Measurements from ENCODE around the gene MATR3.
A peak's percentile ranks its signal among the peaks of the same experiment; 100 is the strongest.

The MATR3 gene

GRCh38 chr5:139275536-139275935 is 18.0 kb upstream of the MATR3 start:
- TF ChIP-seq POLR2A (IDR thresholded peaks at IDR 0.05; ENCODE audit: low read depth, low read length) (no peak), TAF1 (IDR thresholded peaks at IDR 0.05; ENCODE audit: borderline replicate concordance, low read depth, low read length) (no peak), POLR2AphosphoS5 (IDR thresholded peaks at IDR 0.05; ENCODE audit: low read depth, low read length) (no peak)
- FAIRE-seq: no peak
- DNase-seq (ENCODE audit: insufficient read length): no peak

DNA sequence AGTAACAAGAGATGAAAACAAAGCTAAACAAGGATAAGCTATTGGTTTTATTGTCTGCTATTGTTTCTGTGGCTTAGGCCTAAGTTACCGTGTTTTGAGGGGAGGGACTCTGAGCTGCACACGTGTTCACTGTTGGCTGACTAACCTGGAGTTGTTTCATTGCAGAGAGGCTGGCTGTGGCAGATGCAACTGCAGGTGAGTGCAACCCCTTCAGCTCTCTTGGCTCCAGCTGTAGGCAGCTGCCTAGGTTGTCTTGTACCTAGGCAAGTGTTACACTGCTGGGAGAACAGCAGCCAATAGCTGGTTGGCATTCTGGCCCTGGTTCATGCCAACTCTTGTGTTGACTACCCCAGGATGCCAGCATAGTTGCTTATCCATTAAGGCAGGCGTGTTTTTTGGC is 17.6 kb upstream of the MATR3 start:
- DNase-seq (ENCODE audit: insufficient read length): no peak
- peak; percentile 61 for FAIRE-seq
- TF ChIP-seq TAF1 (IDR thresholded peaks at IDR 0.05; ENCODE audit: borderline replicate concordance, low read depth, low read length) (no peak), POLR2A (IDR thresholded peaks at IDR 0.05; ENCODE audit: low read depth, low read length) (no peak), POLR2AphosphoS5 (IDR thresholded peaks at IDR 0.05; ENCODE audit: low read depth, low read length) (0 out of 2 replicates have a peak, but pooled peaks have one; percentile 39)

GRCh38 chr5:139276426-139276825 is 17.1 kb upstream of the MATR3 start:
- no peak for FAIRE-seq
- no peak for TF ChIP-seq TAF1 (IDR thresholded peaks at IDR 0.05; ENCODE audit: borderline replicate concordance, low read depth, low read length)
- TF ChIP-seq POLR2A (IDR thresholded peaks at IDR 0.05; ENCODE audit: low read depth, low read length): no peak
- TF ChIP-seq POLR2AphosphoS5 (IDR thresholded peaks at IDR 0.05; ENCODE audit: low read depth, low read length): no peak

GRCh38 chr5:139277171-139277570 is 16.4 kb upstream of the MATR3 start:
- 0 out of 2 replicates have a peak, but pooled peaks have one; percentile 20 for TF ChIP-seq POLR2A (IDR thresholded peaks at IDR 0.05; ENCODE audit: low read depth, low read length)
- no peak for TF ChIP-seq TAF1 (IDR thresholded peaks at IDR 0.05; ENCODE audit: borderline replicate concordance, low read depth, low read length)
- FAIRE-seq (no peak), DNase-seq (ENCODE audit: insufficient read length) (no peak)

More at GRCh38 chr5:139276426-139276825, 17.1 kb upstream of the MATR3 start:
- DNase-seq (ENCODE audit: insufficient read length): no peak

- FAIRE-seq (peak; percentile 33), DNase-seq (ENCODE audit: insufficient read length) (no peak)
- TF ChIP-seq TAF1 (IDR thresholded peaks at IDR 0.05; ENCODE audit: borderline replicate concordance, low read depth, low read length) (no peak), POLR2AphosphoS5 (IDR thresholded peaks at IDR 0.05; ENCODE audit: low read depth, low read length) (peak; percentile 45; the same call in 1 of the 2 replicates), POLR2A (IDR thresholded peaks at IDR 0.05; ENCODE audit: low read depth, low read length) (peak; percentile 29; the same call in 1 of the 2 replicates)
Measured at GRCh38 chr5:139278540-139279274, 14.8 kb upstream of the MATR3 start.

DNA sequence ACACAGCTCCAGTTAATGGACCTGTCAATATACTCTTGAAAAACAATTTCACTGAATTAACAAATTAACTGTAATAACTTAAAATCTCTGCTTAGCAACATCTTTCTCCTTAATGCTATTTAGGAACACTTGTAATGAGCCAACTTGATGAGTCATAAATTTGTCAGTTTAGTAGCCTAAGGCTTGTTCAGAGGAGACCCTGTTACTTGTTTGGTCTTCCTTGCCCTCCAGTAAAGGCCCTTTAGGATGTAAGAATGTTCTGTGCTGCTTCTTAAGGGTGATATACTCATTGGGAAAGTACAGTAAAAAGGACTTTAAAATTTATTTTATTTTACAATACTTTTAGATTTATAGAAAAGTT is 11.4 kb upstream of the MATR3 start:
- FAIRE-seq (no peak), DNase-seq (ENCODE audit: insufficient read length) (no peak)

DNA sequence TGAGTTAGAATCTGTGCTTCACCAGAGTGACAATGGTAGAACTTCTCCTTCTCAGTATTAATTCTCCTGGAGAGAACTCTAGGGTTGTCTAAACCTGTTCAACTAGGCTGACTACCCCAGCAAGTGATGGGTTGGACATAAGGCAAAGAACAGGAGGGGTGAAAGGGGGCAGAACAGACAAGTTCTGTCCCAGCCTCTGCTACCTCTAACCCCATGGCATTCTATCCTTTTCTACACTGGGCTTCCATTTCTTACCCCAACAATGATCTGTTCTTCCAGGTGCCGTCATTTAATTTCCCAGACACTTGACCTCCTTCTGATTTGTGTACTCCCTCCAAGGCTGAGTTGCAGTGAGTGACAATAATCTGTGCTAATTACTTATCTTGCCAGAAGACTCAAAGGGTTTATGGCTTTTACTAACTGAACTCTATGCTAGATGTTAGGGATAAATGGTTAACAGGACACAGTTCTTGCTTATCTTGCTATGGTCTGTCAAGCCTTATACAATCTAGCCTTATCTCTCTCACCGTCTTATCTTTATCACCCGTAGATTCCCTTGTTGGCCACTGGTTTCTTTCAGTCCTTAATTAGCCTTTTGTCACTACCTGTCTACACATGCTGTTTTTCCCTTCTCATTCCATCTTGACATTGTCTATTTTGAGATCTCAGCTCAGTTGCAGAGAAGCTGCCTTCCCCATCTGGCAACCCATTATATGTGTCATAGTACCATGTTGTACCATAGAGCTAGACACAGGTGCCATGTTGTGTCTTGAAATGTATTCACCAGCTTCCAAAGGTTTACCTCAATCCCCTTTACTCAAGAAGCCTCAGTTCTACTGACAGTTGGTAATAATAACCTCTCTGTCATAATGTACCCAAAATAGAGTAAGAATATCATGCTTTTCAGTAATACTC is 10.0 kb upstream of the MATR3 start:
- FAIRE-seq: no peak

More for the DNA sequence above, 11.4 kb upstream of the MATR3 start:
- TF ChIP-seq POLR2A (IDR thresholded peaks at IDR 0.05; ENCODE audit: low read depth, low read length): no peak
- no peak for TF ChIP-seq POLR2AphosphoS5 (IDR thresholded peaks at IDR 0.05; ENCODE audit: low read depth, low read length)
- no peak for TF ChIP-seq TAF1 (IDR thresholded peaks at IDR 0.05; ENCODE audit: borderline replicate concordance, low read depth, low read length)

DNA sequence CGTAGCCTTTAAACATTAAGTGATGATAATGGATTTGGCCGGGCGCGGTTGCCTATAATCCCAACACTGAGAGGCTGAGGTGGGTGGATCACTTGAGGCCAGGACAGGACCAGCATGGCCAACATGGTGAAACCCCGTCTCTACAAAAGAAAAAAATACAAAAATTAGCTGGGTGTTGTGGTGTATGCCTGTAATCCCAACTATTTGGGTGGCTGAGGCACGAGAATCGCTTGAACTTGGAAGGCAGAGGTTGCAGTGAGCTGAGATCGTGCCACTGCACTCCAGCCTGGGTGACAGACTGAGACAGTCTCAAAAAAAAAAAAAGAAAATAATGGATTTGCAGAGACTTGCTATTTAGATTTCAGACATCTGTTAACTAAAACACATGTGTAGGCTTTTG is 9.2 kb upstream of the MATR3 start:
- no peak for FAIRE-seq
- DNase-seq (ENCODE audit: insufficient read length): no peak
- no peak for TF ChIP-seq TAF1 (IDR thresholded peaks at IDR 0.05; ENCODE audit: borderline replicate concordance, low read depth, low read length)
- TF ChIP-seq POLR2A (IDR thresholded peaks at IDR 0.05; ENCODE audit: low read depth, low read length): no peak
- no peak for TF ChIP-seq POLR2AphosphoS5 (IDR thresholded peaks at IDR 0.05; ENCODE audit: low read depth, low read length)

More for the DNA sequence above, 10.0 kb upstream of the MATR3 start:
- no peak for DNase-seq (ENCODE audit: insufficient read length)
- TF ChIP-seq TAF1 (IDR thresholded peaks at IDR 0.05; ENCODE audit: borderline replicate concordance, low read depth, low read length) (no peak), POLR2AphosphoS5 (IDR thresholded peaks at IDR 0.05; ENCODE audit: low read depth, low read length) (peak; percentile 45; the same call in 1 of the 2 replicates), POLR2A (IDR thresholded peaks at IDR 0.05; ENCODE audit: low read depth, low read length) (peak; percentile 29; the same call in 1 of the 2 replicates)

DNA sequence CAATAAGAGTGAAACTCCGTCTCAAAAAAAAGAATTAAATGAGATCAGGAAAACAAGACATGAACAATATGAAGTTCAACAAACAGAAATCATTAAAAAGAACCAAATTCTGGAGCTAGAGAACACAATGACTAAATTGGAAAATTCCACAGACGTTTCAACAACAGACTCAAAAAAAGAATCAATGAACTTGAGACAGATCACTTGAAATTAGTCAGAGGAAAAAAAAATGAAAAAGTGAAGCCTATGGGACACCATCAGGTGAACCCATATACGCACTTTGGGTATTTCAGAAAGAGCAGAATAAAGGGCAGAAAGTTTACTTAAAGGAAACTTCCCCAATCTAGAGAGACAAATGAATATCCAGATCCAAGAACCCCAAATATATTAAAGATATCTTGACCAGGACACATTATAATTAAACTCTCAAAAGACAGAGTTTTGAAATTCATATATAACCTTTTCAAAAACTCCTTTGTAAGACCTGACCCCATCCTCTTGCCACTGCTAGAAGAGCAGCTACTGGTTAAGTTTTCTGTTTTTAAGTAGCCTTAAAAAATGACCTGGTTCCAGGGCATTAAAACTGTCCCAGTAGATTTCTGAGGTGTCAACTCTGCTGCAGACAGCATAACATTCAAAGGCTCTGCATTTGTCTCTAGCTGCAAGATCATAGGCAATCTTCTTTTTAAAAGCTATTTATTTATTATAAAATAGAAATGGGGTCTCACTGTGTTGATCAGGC is 7.7 kb upstream of the MATR3 start:
- FAIRE-seq: no peak
- DNase-seq (ENCODE audit: insufficient read length): no peak
- no peak for TF ChIP-seq TAF1 (IDR thresholded peaks at IDR 0.05; ENCODE audit: borderline replicate concordance, low read depth, low read length)
- TF ChIP-seq POLR2AphosphoS5 (IDR thresholded peaks at IDR 0.05; ENCODE audit: low read depth, low read length): peak; percentile 12; the same call in 1 of the 2 replicates

- DNase-seq (ENCODE audit: insufficient read length) (no peak), FAIRE-seq (no peak)
- TF ChIP-seq TAF1 (IDR thresholded peaks at IDR 0.05; ENCODE audit: borderline replicate concordance, low read depth, low read length): no peak
- TF ChIP-seq POLR2A (IDR thresholded peaks at IDR 0.05; ENCODE audit: low read depth, low read length): no peak
- no peak for TF ChIP-seq POLR2AphosphoS5 (IDR thresholded peaks at IDR 0.05; ENCODE audit: low read depth, low read length)
Measured at GRCh38 chr5:139287890-139288635, 5.5 kb upstream of the MATR3 start.

Measured in GM12892 (cell line).